ENCODE measurements around the gene CTRB1. TPM values are rescaled to one million over a fixed set of nuclear protein-coding genes. Genes with fewer than 3 reads are reported as not detected.

CTRB1 gene
- total RNA-seq, 1 experiment from 2014 or later = not detected

GRCh38 chr16:75250809-75251279 is 32.1 kb downstream of the CTRB1 start:
- Histone ChIP-seq H3K9me3 (no peaks in the 10 kb centered on the region), H3K36me3 (ENCODE audit: control insufficient read depth, insufficient read depth, low read length) (0 out of 2 replicates have a peak, but pooled peaks cover 3% of the 10 kb centered on the region), H3K27me3 (replicated peaks; ENCODE audit: control insufficient read depth, insufficient read depth, low read length) (no peaks in the 10 kb centered on the region), H3K4me3 (ENCODE audit: low read depth, low read length) (peak overlapping the region; percentile 96), H3K4me1 (peaks cover 74% of the 10 kb centered on the region)
- CTCF ChIA-PET = interaction anchor here (0.6 to 2.0 kb wide), 7 partner anchors 9 to 136 kb away, joined by 3 to 10 read pairs (median 4); no protein-coding TSS in a partner anchor
- peak; percentile 83 to 89 for DNase-seq
- intact Hi-C loops (cut with micrococcal nuclease; ENCODE audit: unreplicated experiment) = loop anchor here (1.0 to 5.0 kb wide), 3 partner anchors 15 to 136 kb away; no protein-coding TSS in a partner anchor
- POLR2A ChIA-PET = interaction anchor here (0.6 to 1.7 kb wide), 4 partner anchors 15 to 126 kb away, joined by 3 to 7 read pairs (median 4); no protein-coding TSS in a partner anchor
- H3K9me3 Mint-ChIP-seq (ENCODE audit: unreplicated experiment) = no peaks in the 10 kb centered on the region
- H3K4me3 Mint-ChIP-seq (ENCODE audit: unreplicated experiment) = peak overlapping the region; percentile 96
- no peak for TF ChIP-seq CTCF (IDR thresholded peaks at IDR 0.05; ENCODE audit: insufficient read depth in 1 of 2, low read depth in 1 of 2, low read length in 1 of 2, severe bottlenecking in 1 of 2, unreplicated experiment in 1 of 2)
- peaks cover 55% of the 10 kb centered on the region for H3K36me3 Mint-ChIP-seq (ENCODE audit: insufficient read depth, unreplicated experiment)
- H3K4me1 Mint-ChIP-seq (ENCODE audit: low read depth, unreplicated experiment) = peaks cover 53% of the 10 kb centered on the region
- no peaks in the 10 kb centered on the region for H3K27me3 Mint-ChIP-seq (ENCODE audit: insufficient read depth, unreplicated experiment)
- no TSS peak for BruUV-seq (replicated peaks)
- peak overlapping the region; percentile 89 for H3K27ac Mint-ChIP-seq (ENCODE audit: unreplicated experiment)

- Mint-ChIP-seq H3K27ac (ENCODE audit: unreplicated experiment) (peak within 1 kb of the TSS; percentile 89), H3K9me3 (ENCODE audit: unreplicated experiment) (no peaks in the 10 kb centered on the region), H3K27me3 (ENCODE audit: insufficient read depth, unreplicated experiment) (no peaks in the 10 kb centered on the region), H3K36me3 (ENCODE audit: insufficient read depth, unreplicated experiment) (peaks cover 49% of the 10 kb centered on the region), H3K4me3 (ENCODE audit: unreplicated experiment) (peak within 1 kb of the TSS; percentile 96), H3K4me1 (ENCODE audit: low read depth, unreplicated experiment) (peaks cover 47% of the 10 kb centered on the region)
- peak within 1 kb of the TSS; percentile 96 for H3K4me3 ChIP-seq (ENCODE audit: low read depth, low read length)
- ChIA-PET CTCF (interaction anchor here (0.9 to 2.0 kb wide), 3 partner anchors 15 to 136 kb away, joined by 3 to 10 read pairs (median 3); no protein-coding TSS in a partner anchor), POLR2A (interaction anchor here (1.0 to 1.7 kb wide), 2 partner anchors 15 to 58 kb away, joined by 3 to 7 read pairs; no protein-coding TSS in a partner anchor)
- no peak for TF ChIP-seq CTCF (IDR thresholded peaks at IDR 0.05; ENCODE audit: insufficient read depth in 1 of 2, low read depth in 1 of 2, low read length in 1 of 2, severe bottlenecking in 1 of 2, unreplicated experiment in 1 of 2)
- peaks cover 67% of the 10 kb centered on the region for H3K4me1 ChIP-seq
- 0 out of 2 replicates have a peak, but pooled peaks cover 3% of the 10 kb centered on the region for H3K36me3 ChIP-seq (ENCODE audit: control insufficient read depth, insufficient read depth, low read length)
- DNase-seq = peak; percentile 94 to 97
- no TSS peak for BruUV-seq (replicated peaks)
- no peaks in the 10 kb centered on the region for H3K27me3 ChIP-seq (replicated peaks; ENCODE audit: control insufficient read depth, insufficient read depth, low read length)
- intact Hi-C loops (cut with micrococcal nuclease; ENCODE audit: unreplicated experiment) = loop anchor here (1.0 to 5.0 kb wide), 3 partner anchors 15 to 136 kb away; no protein-coding TSS in a partner anchor
- no peaks in the 10 kb centered on the region for H3K9me3 ChIP-seq
Observed at GRCh38 chr16:75251280-75252048, 32.7 kb downstream of the CTRB1 start, which contains the start of gene BCAR1. TSS of gene BCAR1 (minus strand) at chr16:75251624. CDS start at chr16:75251482, 142 bp downstream.
